AG04449 (cell line): Measurements from ENCODE around the gene GCNT1.
"Not testable (repeated sequence)": the region's sequence is repeated elsewhere in the genome, so short reads cannot be mapped to it uniquely, and the experiment has no call there.

Source experiments
- CTCF ChIA-PET: fragments of 350-600 bp; formaldehyde crosslinking; extraction: SDS; loops from one replicate; lab custom pipeline; 2021; ENCODE audit warnings: antibody characterized with exemption; lab: Yijun Ruan, JAX
- POLR2A ChIA-PET: fragments of 400-600, 350-600 bp; formaldehyde crosslinking; extraction: SDS; loops from one replicate; lab custom pipeline; 2020; ENCODE audit warnings: antibody characterized with exemption, inconsistent platforms; lab: Yijun Ruan, JAX
- DNase-seq: peaks from one replicate; pipeline ENCODE4 v3.0.0-alpha.2; 2010; ENCODE audit warnings: low read depth, low spot score
- H3K4me3 ChIP-seq: 2 replicates; pipeline ENCODE4 v1.5.1; 2011; ENCODE audit warnings: low read depth, mild to moderate bottlenecking, control low read depth, low read length
- CTCF ChIP-seq: IDR thresholded peaks from one replicate; pipeline ENCODE4 v1.5.1; 2011; ENCODE audit warnings: mild to moderate bottlenecking, moderate library complexity, low read length, control low read depth, inconsistent platforms; ENCODE audit not compliant: insufficient read depth; ENCODE audit errors: missing control alignments

The GCNT1 gene

GRCh38 chr9:76426807-76427419 lies 32.1 kb upstream of the GCNT1 start:
- ChIA-PET CTCF (interaction anchor here (3.9 kb wide), 1 partner anchor 19 kb away, joined by 20 read pairs; no protein-coding TSS in a partner anchor), POLR2A (no interaction called here)
- DNase-seq, result no peak
- TF ChIP-seq CTCF, result no peak
- no peak overlapping the region for H3K4me3 ChIP-seq

GRCh38 chr9:76431601-76432000 lies 27.4 kb upstream of the GCNT1 start:
- ChIA-PET POLR2A (no interaction called here), CTCF (interaction anchor here (1.0 to 2.3 kb wide), 2 partner anchors 9 to 12 kb away, joined by 3 to 9 read pairs; no protein-coding TSS in a partner anchor)
- no peak overlapping the region for H3K4me3 ChIP-seq
- TF ChIP-seq CTCF, result no peak
- no peak for DNase-seq

GRCh38 chr9:76433406-76433805 lies 25.6 kb upstream of the GCNT1 start:
- no peak for DNase-seq
- no peak for TF ChIP-seq CTCF
- CTCF ChIA-PET, result interaction anchor here (0.8 to 2.5 kb wide), 4 partner anchors 13 to 230 kb away, joined by 3 to 10 read pairs (median 4); no protein-coding TSS in a partner anchor
- POLR2A ChIA-PET, result no interaction called here
- no peak overlapping the region for H3K4me3 ChIP-seq

- no peak for DNase-seq
- no peak overlapping the region for H3K4me3 ChIP-seq
- TF ChIP-seq CTCF, result no peak
- ChIA-PET POLR2A (no interaction called here), CTCF (interaction anchor here (0.8 to 2.5 kb wide), 4 partner anchors 13 to 230 kb away, joined by 3 to 10 read pairs (median 4); no protein-coding TSS in a partner anchor)
Observed at GRCh38 chr9:76433836-76434235, 25.1 kb upstream of the GCNT1 start.

- CTCF ChIA-PET, result interaction anchor here (1.4 to 2.5 kb wide), 2 partner anchors 15 to 25 kb away, joined by 3 to 10 read pairs; no protein-coding TSS in a partner anchor
- H3K4me3 ChIP-seq, DNase-seq, POLR2A ChIA-PET: not testable (repeated sequence)
Observed at GRCh38 chr9:76434897-76435296, 24.1 kb upstream of the GCNT1 start.

- DNase-seq, POLR2A ChIA-PET, H3K4me3 ChIP-seq: not testable (repeated sequence)
- CTCF ChIA-PET, result interaction anchor here (2.4 kb wide), 1 partner anchor 11 kb away, joined by 13 read pairs; no protein-coding TSS in a partner anchor
Observed at GRCh38 chr9:76437017-76437699, 21.8 kb upstream of the GCNT1 start.

GRCh38 chr9:76438841-76439588 lies 20.0 kb upstream of the GCNT1 start:
- POLR2A ChIA-PET, result no interaction called here
- no peak for DNase-seq
- CTCF ChIA-PET, result interaction anchor here (0.8 to 14.9 kb wide), 6 partner anchors 9 to 266 kb away, joined by 3 to 330 read pairs (median 4); no protein-coding TSS in a partner anchor
- no peak for TF ChIP-seq CTCF
- no peak overlapping the region for H3K4me3 ChIP-seq
